IMR-90 (cell line): ENCODE data around the gene INO80E. TPM values are rescaled to one million over a fixed set of nuclear protein-coding genes. Genes with fewer than 3 reads are reported as not detected.

Source experiments
- ATAC-seq: fragments of 200-7000 bp; cut with Tn5 transposase; 2 replicates; pipeline ENCODE4 v1.9.1; 2020; ENCODE audit warnings: low read depth, mild to moderate bottlenecking, moderate library complexity
- BruUV-seq: library from RNA; stranded (reverse); fragments of 400-500 nt; replicated peaks from 2 replicates; lab custom pipeline; 2021; lab: Mats Ljungman, UMichigan
- CTCF ChIA-PET: fragments of 300-600 bp; formaldehyde crosslinking; extraction: SDS; loops from one replicate; lab custom pipeline; 2021; ENCODE audit warnings: antibody characterized with exemption; lab: Yijun Ruan, JAX
- POLR2A ChIA-PET: fragments of 300-600 bp; sonication (Branson Sonifier 250); formaldehyde crosslinking; loops from one replicate; lab custom pipeline; 2022; ENCODE audit warnings: antibody characterized with exemption; ENCODE audit not compliant: unreplicated experiment; lab: Charles Lee
- DNase-seq: peaks from one replicate; pipeline ENCODE4 v3.0.0; 2013
- H2AFZ ChIP-seq: replicated peaks from 2 replicates; pipeline ENCODE3; 2013; ENCODE audit warnings: low read length, mild to moderate bottlenecking; ENCODE audit not compliant: poor library complexity
- H2AK5ac ChIP-seq: 2 replicates; pipeline ENCODE4 v1.6.1; 2013; ENCODE audit warnings: low read depth, low read length, inconsistent platforms
- H2AK9ac ChIP-seq: replicated peaks from 2 replicates; pipeline ENCODE3; 2013; ENCODE audit warnings: mild to moderate bottlenecking, low read depth, low read length, moderate library complexity; ENCODE audit not compliant: poor library complexity
- H2BK120ac ChIP-seq: 2 replicates; pipeline ENCODE4 v1.6.1; 2013; ENCODE audit warnings: low read depth, low read length, inconsistent platforms
- H2BK15ac ChIP-seq: 3 replicates; pipeline ENCODE4 v1.6.1; 2013; ENCODE audit warnings: low read depth, low read length, inconsistent platforms
- H2BK20ac ChIP-seq: 2 replicates; pipeline ENCODE4 v1.6.1; 2013; ENCODE audit warnings: low read depth, mild to moderate bottlenecking, inconsistent platforms, low read length, moderate library complexity
- H2BK5ac ChIP-seq: 2 replicates; pipeline ENCODE4 v1.6.1; 2013; ENCODE audit warnings: mild to moderate bottlenecking, low read depth, low read length, inconsistent platforms; ENCODE audit not compliant: poor library complexity, severe bottlenecking
- H3K14ac ChIP-seq: replicated peaks from 2 replicates; pipeline ENCODE4 v1.6.1; 2013; ENCODE audit warnings: low read depth, low read length, inconsistent platforms
- H3K18ac ChIP-seq: 2 replicates; pipeline ENCODE4 v1.6.1; 2013; ENCODE audit warnings: low read depth, low read length, control low read depth
- H3K23ac ChIP-seq: 2 replicates; pipeline ENCODE4 v1.6.1; 2013; ENCODE audit warnings: low read depth, low read length, inconsistent platforms
- H3K27ac ChIP-seq: 2 replicates; pipeline ENCODE4 v1.5.1; 2013; ENCODE audit warnings: mild to moderate bottlenecking, control low read depth, low read length; ENCODE audit not compliant: insufficient read depth
- H3K27me3 ChIP-seq: 2 replicates; pipeline ENCODE4 v1.6.1; 2013; ENCODE audit warnings: low read length; ENCODE audit not compliant: control insufficient read depth, insufficient read depth
- H3K36me3 ChIP-seq: 2 replicates; pipeline ENCODE4 v1.6.1; 2013; ENCODE audit warnings: low read length, mixed read lengths; ENCODE audit not compliant: control insufficient read depth, insufficient read depth
- H3K4ac ChIP-seq: 2 replicates; pipeline ENCODE4 v1.6.1; 2013; ENCODE audit warnings: low read depth, low read length, inconsistent platforms
- H3K4me1 ChIP-seq: 2 replicates; pipeline ENCODE4 v1.6.1; 2013; ENCODE audit warnings: low read length, mixed read lengths; ENCODE audit not compliant: control insufficient read depth, insufficient read depth
- H3K4me2 ChIP-seq: 2 replicates; pipeline ENCODE4 v1.6.1; 2013; ENCODE audit warnings: low read depth, mild to moderate bottlenecking, control low read depth, low read length, moderate library complexity
- H3K4me3 ChIP-seq: 2 replicates; pipeline ENCODE4 v1.5.1; 2013; ENCODE audit warnings: low read depth, mild to moderate bottlenecking, control low read depth, low read length, moderate library complexity; ENCODE audit not compliant: insufficient read depth
- H3K56ac ChIP-seq: 2 replicates; pipeline ENCODE4 v1.6.1; 2013; ENCODE audit warnings: low read length, inconsistent platforms; ENCODE audit not compliant: insufficient read depth; ENCODE audit errors: extremely low read depth
- H3K79me1 ChIP-seq, 2 experiments: 2 replicates each; pipeline ENCODE4 v1.6.1; 2013; ENCODE audit warnings: low read length in 2 of 2, inconsistent platforms in 1 of 2, low read depth in 1 of 2
- H3K9ac ChIP-seq: 2 replicates; pipeline ENCODE4 v1.6.1; 2013; ENCODE audit warnings: low read depth, low read length, control low read depth
- H3K9me1 ChIP-seq: 2 replicates; pipeline ENCODE4 v1.6.1; 2013; ENCODE audit warnings: low read length, inconsistent platforms; ENCODE audit not compliant: insufficient read depth
- H3K9me3 ChIP-seq: 2 replicates; pipeline ENCODE4 v1.6.1; 2013; ENCODE audit warnings: low read length; ENCODE audit not compliant: control insufficient read depth, insufficient read depth
- H4K20me1 ChIP-seq: 2 replicates; pipeline ENCODE4 v1.6.1; 2013; ENCODE audit warnings: low read length, inconsistent platforms; ENCODE audit not compliant: insufficient read depth
- H4K5ac ChIP-seq: 2 replicates; pipeline ENCODE4 v1.6.1; 2013; ENCODE audit warnings: mild to moderate bottlenecking, low read depth, low read length, control low read depth
- H4K8ac ChIP-seq, 2 experiments: 2 replicates each; pipeline ENCODE4 v1.6.1; 2013; ENCODE audit warnings: low read depth in 2 of 2, low read length in 2 of 2, control low read depth in 1 of 2, inconsistent platforms in 1 of 2
- H4K91ac ChIP-seq: 2 replicates; pipeline ENCODE4 v1.6.1; 2013; ENCODE audit warnings: low read depth, low read length, inconsistent platforms; ENCODE audit not compliant: insufficient read depth
- CEBPB ChIP-seq: IDR thresholded peaks from 2 replicates; pipeline ENCODE4 v1.6.1; 2012; ENCODE audit warnings: low read depth, low read length, improper control_type of control experiment
- CTCF ChIP-seq: conservative IDR thresholded peaks from 2 replicates; pipeline ENCODE4 v1.5.1; 2012; ENCODE audit warnings: mild to moderate bottlenecking, low read depth, low read length, improper control_type of control experiment
- POLR2A ChIP-seq: IDR thresholded peaks from 2 replicates; pipeline ENCODE4 v1.6.1; 2012; ENCODE audit warnings: mild to moderate bottlenecking, low read depth, low read length
- RAD21 ChIP-seq: IDR thresholded peaks from 2 replicates; pipeline ENCODE4 v1.6.1; 2012; ENCODE audit warnings: low read length, improper control_type of control experiment
- WGBS, 2 experiments: methylation state at CpG; one replicate each; pipeline versions ENCODE4 v1.1.5 to v1.1.7; 2013; ENCODE audit warnings: missing lambda C conversion rate in 2 of 2; ENCODE audit not compliant: insufficient read length in 1 of 2; ENCODE audit errors: extremely low coverage in 2 of 2; 5-methylcytosine and 5-hydroxymethylcytosine counted together
- dilution Hi-C: fragments of 300-500 bp; cut with HindIII; formaldehyde crosslinking; loops from one replicate; pipeline ENCODE4 v1.14.3; 2018; ENCODE audit warnings: low sequenced_read_pairs; ENCODE audit not compliant: unreplicated experiment
- in situ Hi-C: fragments of 300-500 bp; cut with MboI; formaldehyde crosslinking; loops from 3 replicates; pipeline ENCODE4 v1.14.3; 2019; ENCODE audit warnings: low sequenced_read_pairs, inconsistent platforms, mixed read lengths
- intact Hi-C: fragments of 100-400 bp; cut with micrococcal nuclease; formaldehyde crosslinking; loops from 2 replicates; pipeline ENCODE4 v1.10.0; 2022
- polyA plus RNA-seq, 3 experiments: library from polyadenylated mRNA; depleted of rRNA; stranded (reverse); fragments of >200 nt; gene quantifications; 2 replicates each; pipeline ENCODE4 v1.2.3, GENCODE V29; 2012; ENCODE audit warnings: low replicate concordance in 1 of 3
- total RNA-seq: library from RNA; depleted of rRNA; stranded (reverse); fragments of >200 nt; gene quantifications from 2 replicates; pipeline ENCODE4 v1.2.3, GENCODE V29; 2012

The INO80E gene
- total and polyA plus RNA-seq, 2 of the 4 experiments (the other 2 are of a cell fraction): 40.9 to 42.1 TPM

- H3K4me2 ChIP-seq: no peak within 1 kb of the TSS
- no peak within 1 kb of the TSS for H3K14ac ChIP-seq
- no peaks in the 10 kb centered on the region for H3K36me3 ChIP-seq
- H3K23ac ChIP-seq: no peak within 1 kb of the TSS
- H4K91ac ChIP-seq: no peak within 1 kb of the TSS
- WGBS, 2 experiments: no CpG with 5 or more reads among the region's 6 CpGs
- H3K9ac ChIP-seq: no peak within 1 kb of the TSS
- no peaks in the 10 kb centered on the region for H3K79me1 ChIP-seq
- intact Hi-C loops: loop anchor here (5.0 kb wide), 1 partner anchor 206 kb away; the partner anchor contains the start of gene PAGR1
- in situ Hi-C loops: loop anchor here (10.0 kb wide), 1 partner anchor 328 kb away; no protein-coding TSS in a partner anchor
- no peak within 1 kb of the TSS for H2AK9ac ChIP-seq
- no TSS peak for BruUV-seq
- dilution Hi-C loops: no loop called here
- H4K8ac ChIP-seq: no peak within 1 kb of the TSS
- peaks cover 35% of the 10 kb centered on the region for H3K27me3 ChIP-seq
- no peak within 1 kb of the TSS for H2BK20ac ChIP-seq
- CTCF ChIA-PET: no interaction called here
- no peak within 1 kb of the TSS for H3K4ac ChIP-seq
- DNase-seq: no peak
- TF ChIP-seq RAD21: no peak
- no peak for TF ChIP-seq CTCF
- TF ChIP-seq POLR2A: no peak
- no peak for TF ChIP-seq CEBPB
- H2AK5ac ChIP-seq: no peak within 1 kb of the TSS
- H3K56ac ChIP-seq: no peak within 1 kb of the TSS
- H4K5ac ChIP-seq: no peak within 1 kb of the TSS
- no peak within 1 kb of the TSS for H3K27ac ChIP-seq
- no peak within 1 kb of the TSS for H2BK15ac ChIP-seq
- no peak within 1 kb of the TSS for H3K4me3 ChIP-seq
- no peaks in the 10 kb centered on the region for H3K4me1 ChIP-seq
- H3K18ac ChIP-seq: no peak within 1 kb of the TSS
- no peak within 1 kb of the TSS for H2BK5ac ChIP-seq
- no peaks in the 10 kb centered on the region for H3K9me1 ChIP-seq
- no peak within 1 kb of the TSS for H2AFZ ChIP-seq
- no peaks in the 10 kb centered on the region for H4K20me1 ChIP-seq
- no peak for ATAC-seq
- H2BK120ac ChIP-seq: no peak within 1 kb of the TSS
- POLR2A ChIA-PET: interaction anchor here (0.6 kb wide), 1 partner anchor 155 kb away, joined by 3 read pairs; no protein-coding TSS in a partner anchor
- no peaks in the 10 kb centered on the region for H3K9me3 ChIP-seq
These were observed 26.8 kb downstream of the INO80E start, which contains the start of gene C16orf92 for GRCh38 chr16:30022887-30023286. Gene C16orf92 (plus strand): TSS chr16:30023198. CDS start chr16:30023341, 143 bp downstream.
